H1 (cell line): ENCODE data around the gene ACOT7. TPM values are rescaled to one million over a fixed set of nuclear protein-coding genes. Genes with fewer than 3 reads are reported as not detected.

Source experiments
- CTCF ChIA-PET: fragments of 300-600 bp; sonication (Branson Sonifier 250); formaldehyde crosslinking; loops from one replicate; lab custom pipeline; 2021; ENCODE audit not compliant: partially characterized antibody; lab: Charles Lee
- POLR2A ChIA-PET: fragments of 300-600 bp; sonication (Branson Sonifier 250); formaldehyde crosslinking; loops from one replicate; lab custom pipeline; 2021; ENCODE audit warnings: inconsistent platforms; ENCODE audit not compliant: partially characterized antibody; lab: Charles Lee
- DNase-seq, 2 experiments: peaks; one replicate each; pipeline versions ENCODE4 v3.0.0 to v3.0.0-alpha.2; 2010 to 2022; ENCODE audit warnings: low spot score in 2 of 2, low read depth in 1 of 2, mixed read lengths in 1 of 2
- FAIRE-seq: peaks from 2 replicates; lab custom pipeline; 2011; peaks lifted over from hg19 to GRCh38; lab: Jason Lieb, UNC
- H2AFZ ChIP-seq: 2 replicates; pipeline ENCODE4 v1.8.1; 2012; ENCODE audit warnings: low read length, inconsistent platforms
- H2AK5ac ChIP-seq: 2 replicates; pipeline ENCODE4 v1.6.1; 2013; ENCODE audit warnings: low read depth, low read length
- H2BK120ac ChIP-seq: replicated peaks from 2 replicates; pipeline ENCODE3; 2013; ENCODE audit warnings: low read depth, low read length, inconsistent platforms
- H2BK12ac ChIP-seq: 2 replicates; pipeline ENCODE4 v1.6.1; 2013; ENCODE audit warnings: low read depth, low read length
- H2BK15ac ChIP-seq: 2 replicates; pipeline ENCODE4 v1.6.1; 2013; ENCODE audit warnings: low read length
- H2BK20ac ChIP-seq: 2 replicates; pipeline ENCODE4 v1.6.1; 2013; ENCODE audit warnings: low read length
- H2BK5ac ChIP-seq: 2 replicates; pipeline ENCODE4 v1.6.1; 2013; ENCODE audit warnings: low read depth, low read length
- H3K14ac ChIP-seq: 2 replicates; pipeline ENCODE4 v1.6.1; 2013; ENCODE audit warnings: inconsistent platforms; ENCODE audit not compliant: insufficient read length
- H3K18ac ChIP-seq: 2 replicates; pipeline ENCODE4 v1.6.1; 2013; ENCODE audit warnings: low read length; ENCODE audit errors: extremely low read depth
- H3K23ac ChIP-seq: 2 replicates; pipeline ENCODE4 v1.6.1; 2013; ENCODE audit warnings: inconsistent platforms; ENCODE audit not compliant: insufficient read length
- H3K23me2 ChIP-seq: 2 replicates; pipeline ENCODE4 v1.6.1; 2013; ENCODE audit warnings: low read depth, low read length
- H3K27ac ChIP-seq: 2 replicates; pipeline ENCODE4 v1.6.1; 2011; ENCODE audit warnings: low read depth, low read length, inconsistent platforms
- H3K27me3 ChIP-seq, 4 experiments: replicated peaks in 1 of 4; 1 replicate in 1 of 4; 2 replicates in 3 of 4; pipeline versions ENCODE4 v1.6.1 to v1.8.1; 2011 to 2013; ENCODE audit warnings: low read length in 3 of 4, mild to moderate bottlenecking in 3 of 4, inconsistent platforms in 2 of 4, mixed read lengths in 2 of 4, moderate library complexity in 1 of 4; ENCODE audit not compliant: control insufficient read depth in 3 of 4, insufficient read depth in 3 of 4; ENCODE audit errors: extremely low read depth in 1 of 4
- H3K36me3 ChIP-seq, 4 experiments: 2 replicates each; pipeline versions ENCODE4 v1.6.1 to v1.8.1; 2011 to 2013; ENCODE audit warnings: mild to moderate bottlenecking in 4 of 4, low read length in 3 of 4, moderate library complexity in 2 of 4, control low read depth in 1 of 4, inconsistent platforms in 1 of 4; ENCODE audit not compliant: insufficient read depth in 4 of 4, control insufficient read depth in 2 of 4
- H3K4ac ChIP-seq: replicated peaks from 2 replicates; pipeline ENCODE3; 2013; ENCODE audit warnings: low read length, low read depth, mixed read lengths, inconsistent platforms; ENCODE audit not compliant: insufficient read length
- H3K4me1 ChIP-seq, 4 experiments: replicated peaks in 1 of 4; 1 replicate in 1 of 4; 2 replicates in 3 of 4; pipeline versions ENCODE4 v1.6.1 to v1.8.1; 2011 to 2013; ENCODE audit warnings: low read length in 3 of 4, inconsistent platforms in 2 of 4, mixed read lengths in 1 of 4; ENCODE audit not compliant: insufficient read depth in 4 of 4, control insufficient read depth in 3 of 4
- H3K4me2 ChIP-seq, 2 experiments: 2 replicates each; pipeline versions ENCODE4 v1.6.1 to v1.8.1; 2011 to 2013; ENCODE audit warnings: low read depth in 2 of 2, low read length in 2 of 2, control low read depth in 1 of 2, inconsistent platforms in 1 of 2, mild to moderate bottlenecking in 1 of 2; ENCODE audit not compliant: insufficient read depth in 1 of 2
- H3K4me3 ChIP-seq, 4 experiments: fragments of 200-600, 300-600 bp in 1 of 4; sonication (generic), shearing (Covaris generic), sonication (Bioruptor Twin) in 1 of 4; 2 replicates each; pipeline versions ENCODE4 v1.5.1 to v1.8.1; 2011 to 2016; ENCODE audit warnings: low read length in 4 of 4, low read depth in 3 of 4, control low read depth in 2 of 4, inconsistent platforms in 2 of 4, mild to moderate bottlenecking in 2 of 4, mixed read lengths in 1 of 4, moderate library complexity in 1 of 4; ENCODE audit not compliant: insufficient read depth in 2 of 4; ENCODE audit errors: extremely low read depth in 1 of 4
- H3K56ac ChIP-seq: replicated peaks from 2 replicates; pipeline ENCODE3; 2013; ENCODE audit warnings: low read depth, mild to moderate bottlenecking, mixed read lengths, low read length, inconsistent platforms; ENCODE audit not compliant: insufficient read length
- H3K79me1 ChIP-seq: 2 replicates; pipeline ENCODE4 v1.6.1; 2013; ENCODE audit warnings: low read depth, low read length, control low read depth
- H3K79me2 ChIP-seq, 2 experiments: 2 replicates each; pipeline versions ENCODE4 v1.6.1 to v1.8.1; 2012 to 2013; ENCODE audit warnings: low read length in 2 of 2, mild to moderate bottlenecking in 2 of 2, inconsistent platforms in 1 of 2; ENCODE audit not compliant: insufficient read depth in 2 of 2, control insufficient read depth in 1 of 2
- H3K9ac ChIP-seq, 4 experiments: replicated peaks in 1 of 4; 1 replicate in 1 of 4; 2 replicates in 3 of 4; pipeline versions ENCODE4 v1.6.1 to v1.8.1; 2011 to 2013; ENCODE audit warnings: low read depth in 3 of 4, low read length in 3 of 4, control low read depth in 2 of 4, mild to moderate bottlenecking in 2 of 4, moderate library complexity in 2 of 4, inconsistent platforms in 1 of 4; ENCODE audit errors: extremely low read depth in 1 of 4
- H3K9me3 ChIP-seq, 2 experiments: 2 replicates each; pipeline versions ENCODE4 v1.6.1 to v1.8.1; 2012 to 2013; ENCODE audit warnings: mild to moderate bottlenecking in 2 of 2, moderate library complexity in 2 of 2, control low read depth in 1 of 2, inconsistent platforms in 1 of 2, low read depth in 1 of 2, low read length in 1 of 2, mixed read lengths in 1 of 2; ENCODE audit not compliant: insufficient read depth in 2 of 2
- H4K20me1 ChIP-seq, 2 experiments: replicated peaks in 1 of 2; 2 replicates each; pipeline versions ENCODE3 to v1.8.1; 2011 to 2013; ENCODE audit warnings: inconsistent platforms in 2 of 2, low read length in 2 of 2, mild to moderate bottlenecking in 1 of 2; ENCODE audit not compliant: insufficient read depth in 2 of 2, control insufficient read depth in 1 of 2
- H4K5ac ChIP-seq: 2 replicates; pipeline ENCODE4 v1.6.1; 2013; ENCODE audit warnings: low read length, low read depth, mixed read lengths, inconsistent platforms; ENCODE audit not compliant: insufficient read length
- H4K8ac ChIP-seq: 2 replicates; pipeline ENCODE4 v1.8.0; 2013; ENCODE audit warnings: mild to moderate bottlenecking, moderate library complexity, low read length, inconsistent platforms; ENCODE audit not compliant: insufficient read depth; ENCODE audit errors: extremely low read depth
- H4K91ac ChIP-seq: replicated peaks from 2 replicates; pipeline ENCODE3; 2013; ENCODE audit warnings: low read length, mixed read lengths, inconsistent platforms; ENCODE audit not compliant: insufficient read length
- BRCA1 ChIP-seq: IDR thresholded peaks from 2 replicates; pipeline ENCODE4 v1.6.1; 2012; ENCODE audit warnings: low read depth, low read length, improper control_type of control experiment
- CHD1 ChIP-seq: IDR thresholded peaks from 2 replicates; pipeline ENCODE4 v1.6.1; 2012; ENCODE audit warnings: low read depth, low read length, improper control_type of control experiment
- CHD2 ChIP-seq: IDR thresholded peaks from 2 replicates; pipeline ENCODE4 v1.6.1; 2012; ENCODE audit warnings: low read length, improper control_type of control experiment
- NANOG ChIP-seq: IDR thresholded peaks from 2 replicates; pipeline ENCODE4 v1.6.1; 2011; ENCODE audit warnings: low read length, low read depth, mild to moderate bottlenecking, inconsistent platforms; ENCODE audit not compliant: insufficient read depth, poor library complexity, severe bottlenecking
- PHF8 ChIP-seq: fragments of 200-600 bp; sonication (generic); conservative IDR thresholded peaks from 2 replicates; pipeline ENCODE4 v1.7.1; 2012; ENCODE audit warnings: low read depth, mild to moderate bottlenecking, inconsistent platforms, low read length, moderate library complexity
- POLR2A ChIP-seq, 2 experiments: IDR thresholded peaks; 1 replicate in 1 of 2; 2 replicates in 1 of 2; pipeline ENCODE4 v1.6.1; 2011; ENCODE audit warnings: low read depth in 2 of 2, low read length in 2 of 2, mild to moderate bottlenecking in 2 of 2; ENCODE audit errors: control extremely low read depth in 1 of 2
- SIN3A ChIP-seq, 2 experiments: IDR thresholded peaks in 1 of 2; conservative IDR thresholded peaks in 1 of 2; 2 replicates each; pipeline ENCODE4 v1.6.1; 2011 to 2012; ENCODE audit warnings: low read length in 2 of 2, improper control_type of control experiment in 1 of 2, low read depth in 1 of 2, mild to moderate bottlenecking in 1 of 2
- TBP ChIP-seq: IDR thresholded peaks from 2 replicates; pipeline ENCODE4 v1.6.1; 2011; ENCODE audit warnings: low read depth, low read length, improper control_type of control experiment
- USF2 ChIP-seq: IDR thresholded peaks from 2 replicates; pipeline ENCODE4 v1.6.1; 2011; ENCODE audit warnings: low read length, improper control_type of control experiment
- WGBS, 2 experiments: shearing (Covaris generic) in 1 of 2; methylation state at CpG; one replicate each; pipeline versions ENCODE4 v1.1.6 to v1.1.7; 2013 to 2015; ENCODE audit warnings: low lambda C conversion rate in 2 of 2, mixed read lengths in 2 of 2, inconsistent platforms in 1 of 2, low coverage in 1 of 2, missing lambda C conversion rate in 1 of 2; ENCODE audit not compliant: insufficient replicate concordance in 2 of 2, insufficient coverage in 1 of 2, insufficient read length in 1 of 2; ENCODE audit errors: extremely low coverage in 1 of 2, missing lambda C conversion rate in 1 of 2; 5-methylcytosine and 5-hydroxymethylcytosine counted together
- polyA plus RNA-seq, 7 experiments: library from polyadenylated mRNA; depleted of rRNA in 3 of 7; stranded (reverse) in 5 of 7; unstranded in 2 of 7; fragments of >200 nt in 5 of 7; fragments of 200-250 nt in 2 of 7; gene quantifications; 1 replicate in 5 of 7; 2 replicates in 1 of 7; 4 replicates in 1 of 7; pipeline versions ENCODE4 v1.2.1 to v1.2.3, GENCODE V29; 2011 to 2013; ENCODE audit warnings: missing spikeins in 2 of 7, mixed read lengths in 2 of 7
- total RNA-seq: library from RNA; stranded (reverse); fragmentation: NEBNext Ultra II Directional; extraction: Animal tissue kit (Norgen Biotek cat#: 25700); gene quantifications from 2 replicates; pipeline ENCODE4 v1.2.1, GENCODE V29; 2021
- TF ChIP-seq, protein P1 (sequence below): IDR thresholded peaks from 2 replicates; pipeline ENCODE4 v1.6.1; 2012; ENCODE audit warnings: inconsistent platforms

Gene ACOT7
- total and polyA plus RNA-seq, 2 of the 8 experiments (the other 6 are each of a cell fraction or from before 2014, with no cell fraction given): 151 to 214 TPM

DNA sequence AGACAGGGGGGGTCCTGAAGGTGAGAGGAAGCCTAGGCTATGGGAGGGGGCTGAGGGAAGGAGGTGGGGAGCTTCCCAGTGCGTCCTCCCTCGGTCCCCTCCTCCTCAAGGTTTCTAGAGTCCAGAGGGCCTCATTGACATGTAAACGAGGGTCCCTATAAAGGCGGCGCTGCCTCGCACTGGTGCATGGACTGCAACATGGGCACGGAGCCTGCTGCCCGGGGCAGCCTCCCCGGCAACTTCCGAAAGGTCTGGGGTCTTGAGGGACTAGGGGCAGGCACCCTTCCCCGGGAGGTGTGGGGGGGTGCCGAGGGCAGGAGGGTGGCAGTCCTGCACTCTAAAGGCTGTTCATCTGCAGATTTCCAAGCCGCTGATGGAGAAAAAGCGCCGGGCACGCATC, 149.6 kb downstream of the ACOT7 start, which contains the start of gene HES3:
Gene HES3 (plus strand): TSS at position 187 of the 400 bp plus-strand sequence. CDS start 187 bp downstream, at position 374.
- Histone ChIP-seq H2AK5ac (peak within 1 kb of the TSS; percentile 67; the same call in 1 of the 2 replicates), H3K4ac (peak within 1 kb of the TSS; percentile 79), H3K79me1 (no peaks in the 10 kb centered on the region), H3K18ac (peak within 1 kb of the TSS; percentile 97), H4K20me1 (peaks cover 9 to 16% of the 10 kb centered on the region in 2 experiments), H3K56ac (no peak within 1 kb of the TSS), H3K4me3 (peak within 1 kb of the TSS; percentile 59 to 91 (median 90)), H2BK120ac (peak within 1 kb of the TSS; percentile 47), H2BK5ac (peak within 1 kb of the TSS; percentile 60; the same call in 1 of the 2 replicates), H3K9me3 (no peaks in the 10 kb centered on the region), H4K8ac (no peak within 1 kb of the TSS; the same call in 1 of the 2 replicates), H3K27ac (no peak within 1 kb of the TSS), H2BK20ac (peak within 1 kb of the TSS; percentile 72; the same call in 1 of the 2 replicates), H3K79me2 (no peaks in the 10 kb centered on the region; a peak in 1 of 4 replicates), H2BK12ac (peak within 1 kb of the TSS; percentile 99; the same call in 1 of the 2 replicates), H2AFZ (no peak within 1 kb of the TSS), H2BK15ac (peak within 1 kb of the TSS; percentile 99; the same call in 1 of the 2 replicates), H3K4me2 (peak within 1 kb of the TSS; percentile 87 to 92), H3K27me3 (peaks cover 2 to 24% (median 16%) of the 10 kb centered on the region in 4 experiments), H3K4me1 (peaks cover 18 to 42% (median 34%) of the 10 kb centered on the region in 4 experiments), H3K14ac (no peak within 1 kb of the TSS), H3K23me2 (peaks cover 16% of the 10 kb centered on the region; the same call in 1 of the 2 replicates), H3K9ac (peak within 1 kb of the TSS in 2 of 4 experiments; percentile 58 to 63; a peak in 4 of 7 replicates), H3K23ac (no peak within 1 kb of the TSS), H4K5ac (peak within 1 kb of the TSS; percentile 27), H4K91ac (peak within 1 kb of the TSS; percentile 56), H3K36me3 (no peaks in the 10 kb centered on the region)
- WGBS, 2 experiments: 0% methylated on average over 15 of the region's 16 CpGs; no CpG with 5 or more reads in 1 of the 2 experiments
- FAIRE-seq (no peak), DNase-seq (peak in 1 of 2 experiments; percentile 69)
- POLR2A ChIA-PET: interaction anchor here (0.7 to 9.3 kb wide), 11 partner anchors 6 to 204 kb away, joined by 3 to 64 read pairs (median 5); partner anchors contain the start of genes GPR153, ICMT and RNF207
- CTCF ChIA-PET: interaction anchor here (0.9 to 19.1 kb wide), 8 partner anchors 7 to 128 kb away, joined by 3 to 353 read pairs (median 29); partner anchors contain the start of genes ICMT, RNF207 and RPL22
- peak in 1 of 2 experiments; percentile 23; a peak in 1 of 4 replicates for TF ChIP-seq SIN3A (conservative IDR thresholded peaks at IDR 0.05 in 1 of 2, IDR thresholded peaks at IDR 0.05 in 1 of 2; ENCODE audit: low read depth in 1 of 2, low read length in 2 of 2)
- no peak for TF ChIP-seq CHD2
- TF ChIP-seq TBP: peak; percentile 81
- 0 out of 2 replicates have a peak, but pooled peaks have one; percentile 35 for TF ChIP-seq PHF8
- no peak for TF ChIP-seq NANOG
- TF ChIP-seq, protein P1, sequence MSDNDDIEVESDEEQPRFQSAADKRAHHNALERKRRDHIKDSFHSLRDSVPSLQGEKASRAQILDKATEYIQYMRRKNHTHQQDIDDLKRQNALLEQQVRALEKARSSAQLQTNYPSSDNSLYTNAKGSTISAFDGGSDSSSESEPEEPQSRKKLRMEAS: no peak
- TF ChIP-seq BRCA1: no peak
- TF ChIP-seq CHD1: no peak
- TF ChIP-seq POLR2A (IDR thresholded peaks at IDR 0.05; ENCODE audit: control extremely low read depth in 1 of 2, low read depth in 2 of 2, low read length in 2 of 2): peak in 1 of 2 experiments; percentile 53; a peak in 1 of 3 replicates
- TF ChIP-seq USF2: no peak
